Panc1 (cell line): ENCODE measurements around the gene NUS1.

ENCODE experiments used
- POLR2AphosphoS5 ChIP-seq: IDR thresholded peaks from 2 replicates; pipeline ENCODE4 v1.6.1; 2012; ENCODE audit warnings: mild to moderate bottlenecking, low read depth, low read length, moderate library complexity
- TF ChIP-seq, protein P1 (sequence below): fragments of 450-650 bp; IDR thresholded peaks from 2 replicates; pipeline ENCODE4 v1.5.1; 2017; ENCODE audit warnings: mild to moderate bottlenecking
- TF ChIP-seq, protein P2 (sequence below), 2 experiments: IDR thresholded peaks; 2 replicates each; pipeline ENCODE4 v1.6.1; 2011 to 2012; ENCODE audit warnings: low read depth in 2 of 2, control low read depth in 1 of 2, low read length in 1 of 2, mild to moderate bottlenecking in 1 of 2, moderate library complexity in 1 of 2; ENCODE audit not compliant: insufficient read depth in 1 of 2

DNA sequence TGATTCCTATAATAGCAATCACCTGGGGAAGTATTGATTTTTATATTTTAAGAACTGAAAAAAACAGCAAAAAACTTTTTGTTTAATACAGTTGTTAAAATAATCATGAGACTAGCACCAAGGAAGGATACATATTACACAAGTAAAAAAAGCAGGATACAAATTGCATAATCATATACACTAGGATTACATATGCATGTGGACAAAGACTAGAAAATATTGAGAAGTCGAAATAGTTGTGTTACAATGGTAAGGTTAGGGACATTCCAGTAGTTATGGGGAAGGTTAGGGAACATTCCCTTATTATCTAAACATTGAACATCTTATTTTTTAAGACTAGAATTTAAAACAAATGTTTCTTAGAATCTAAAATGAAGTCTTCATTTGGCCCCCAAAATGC lies 9.5 kb downstream of the NUS1 start:
- TF ChIP-seq, protein P1, sequence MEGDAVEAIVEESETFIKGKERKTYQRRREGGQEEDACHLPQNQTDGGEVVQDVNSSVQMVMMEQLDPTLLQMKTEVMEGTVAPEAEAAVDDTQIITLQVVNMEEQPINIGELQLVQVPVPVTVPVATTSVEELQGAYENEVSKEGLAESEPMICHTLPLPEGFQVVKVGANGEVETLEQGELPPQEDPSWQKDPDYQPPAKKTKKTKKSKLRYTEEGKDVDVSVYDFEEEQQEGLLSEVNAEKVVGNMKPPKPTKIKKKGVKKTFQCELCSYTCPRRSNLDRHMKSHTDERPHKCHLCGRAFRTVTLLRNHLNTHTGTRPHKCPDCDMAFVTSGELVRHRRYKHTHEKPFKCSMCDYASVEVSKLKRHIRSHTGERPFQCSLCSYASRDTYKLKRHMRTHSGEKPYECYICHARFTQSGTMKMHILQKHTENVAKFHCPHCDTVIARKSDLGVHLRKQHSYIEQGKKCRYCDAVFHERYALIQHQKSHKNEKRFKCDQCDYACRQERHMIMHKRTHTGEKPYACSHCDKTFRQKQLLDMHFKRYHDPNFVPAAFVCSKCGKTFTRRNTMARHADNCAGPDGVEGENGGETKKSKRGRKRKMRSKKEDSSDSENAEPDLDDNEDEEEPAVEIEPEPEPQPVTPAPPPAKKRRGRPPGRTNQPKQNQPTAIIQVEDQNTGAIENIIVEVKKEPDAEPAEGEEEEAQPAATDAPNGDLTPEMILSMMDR, result no peak
- TF ChIP-seq, protein P2, sequence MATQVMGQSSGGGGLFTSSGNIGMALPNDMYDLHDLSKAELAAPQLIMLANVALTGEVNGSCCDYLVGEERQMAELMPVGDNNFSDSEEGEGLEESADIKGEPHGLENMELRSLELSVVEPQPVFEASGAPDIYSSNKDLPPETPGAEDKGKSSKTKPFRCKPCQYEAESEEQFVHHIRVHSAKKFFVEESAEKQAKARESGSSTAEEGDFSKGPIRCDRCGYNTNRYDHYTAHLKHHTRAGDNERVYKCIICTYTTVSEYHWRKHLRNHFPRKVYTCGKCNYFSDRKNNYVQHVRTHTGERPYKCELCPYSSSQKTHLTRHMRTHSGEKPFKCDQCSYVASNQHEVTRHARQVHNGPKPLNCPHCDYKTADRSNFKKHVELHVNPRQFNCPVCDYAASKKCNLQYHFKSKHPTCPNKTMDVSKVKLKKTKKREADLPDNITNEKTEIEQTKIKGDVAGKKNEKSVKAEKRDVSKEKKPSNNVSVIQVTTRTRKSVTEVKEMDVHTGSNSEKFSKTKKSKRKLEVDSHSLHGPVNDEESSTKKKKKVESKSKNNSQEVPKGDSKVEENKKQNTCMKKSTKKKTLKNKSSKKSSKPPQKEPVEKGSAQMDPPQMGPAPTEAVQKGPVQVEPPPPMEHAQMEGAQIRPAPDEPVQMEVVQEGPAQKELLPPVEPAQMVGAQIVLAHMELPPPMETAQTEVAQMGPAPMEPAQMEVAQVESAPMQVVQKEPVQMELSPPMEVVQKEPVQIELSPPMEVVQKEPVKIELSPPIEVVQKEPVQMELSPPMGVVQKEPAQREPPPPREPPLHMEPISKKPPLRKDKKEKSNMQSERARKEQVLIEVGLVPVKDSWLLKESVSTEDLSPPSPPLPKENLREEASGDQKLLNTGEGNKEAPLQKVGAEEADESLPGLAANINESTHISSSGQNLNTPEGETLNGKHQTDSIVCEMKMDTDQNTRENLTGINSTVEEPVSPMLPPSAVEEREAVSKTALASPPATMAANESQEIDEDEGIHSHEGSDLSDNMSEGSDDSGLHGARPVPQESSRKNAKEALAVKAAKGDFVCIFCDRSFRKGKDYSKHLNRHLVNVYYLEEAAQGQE (IDR thresholded peaks at IDR 0.05; ENCODE audit: insufficient read depth in 1 of 2, low read depth in 2 of 2, low read length in 1 of 2), result no peak
- no peak for TF ChIP-seq POLR2AphosphoS5
